GM19395 (cell line): ENCODE data around the gene PCCA.
"Not testable (repeated sequence)": the region's sequence is repeated elsewhere in the genome, so short reads cannot be mapped to it uniquely, and the experiment has no call there.

ENCODE experiments used
- ATAC-seq: cut with Tn5 transposase; IDR thresholded peaks from one replicate; pipeline ENCODE4 v1.9.1; 2021; ENCODE audit warnings: mild to moderate bottlenecking, moderate library complexity; ENCODE audit not compliant: unreplicated experiment

The PCCA gene

DNA sequence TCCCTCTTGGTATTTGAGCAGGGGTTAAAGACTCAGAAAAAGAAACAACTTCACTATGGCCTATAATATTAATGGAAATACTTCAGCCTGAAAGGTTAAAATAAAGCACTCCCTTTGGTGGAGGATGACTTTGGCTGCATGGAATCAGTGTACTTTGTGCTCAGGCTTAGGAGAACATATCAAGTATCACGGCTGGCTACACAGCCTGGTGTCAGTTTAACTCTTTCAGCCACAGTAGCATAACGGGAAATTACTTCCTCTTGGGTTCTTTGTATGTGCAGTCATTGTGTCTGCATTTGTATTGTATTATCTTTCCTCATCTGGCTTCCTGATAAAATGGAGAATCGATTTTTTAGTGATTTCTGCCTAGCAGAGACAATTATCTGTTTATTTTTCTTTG lies 260.7 kb downstream of the PCCA start:
- ATAC-seq = no peak

DNA sequence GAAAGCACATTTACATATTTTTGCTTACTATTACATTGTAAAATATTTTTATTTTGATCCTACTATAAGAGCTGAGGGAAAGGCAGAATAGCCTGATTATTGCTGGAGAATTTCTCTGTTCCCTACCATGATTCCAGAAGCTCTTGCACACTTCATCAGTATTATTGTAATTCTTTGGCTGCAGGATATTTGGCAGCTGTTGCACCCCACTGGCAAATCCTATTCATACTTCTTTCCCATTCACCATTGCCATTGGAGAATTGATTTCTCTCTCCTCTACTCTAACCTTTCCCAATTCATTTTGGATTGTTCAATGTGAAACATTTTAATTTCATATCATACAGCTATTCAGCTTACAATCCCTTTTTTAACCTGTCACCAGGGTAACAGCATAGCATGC lies 261.7 kb downstream of the PCCA start:
- ATAC-seq = no peak

DNA sequence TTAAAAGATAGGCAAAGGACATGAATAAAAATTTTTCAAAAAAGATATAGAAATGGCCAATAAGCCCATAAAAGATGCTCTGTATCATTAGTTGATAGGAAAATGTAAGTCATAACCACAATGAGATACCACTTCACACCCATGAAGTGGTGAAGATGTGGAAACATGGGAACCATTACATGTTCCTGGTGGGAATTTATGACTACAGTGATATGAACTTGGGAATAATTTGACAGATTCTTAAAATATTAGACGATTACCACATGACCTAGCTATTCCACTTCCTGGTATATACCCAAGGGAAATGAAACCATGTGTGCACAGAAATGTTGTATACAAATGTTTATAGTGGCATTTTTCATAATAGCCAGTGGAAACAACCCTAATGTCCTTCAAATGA lies 267.5 kb downstream of the PCCA start:
- ATAC-seq = no peak

GRCh38 chr13:100356889-100357288 lies 268.0 kb downstream of the PCCA start:
- no peak for ATAC-seq

- no peak for ATAC-seq
These were observed 268.9 kb downstream of the PCCA start for GRCh38 chr13:100357764-100358163.

GRCh38 chr13:100361504-100361903 lies 272.6 kb downstream of the PCCA start:
- no peak for ATAC-seq

GRCh38 chr13:100362371-100362770 lies 273.5 kb downstream of the PCCA start:
- ATAC-seq = no peak

DNA sequence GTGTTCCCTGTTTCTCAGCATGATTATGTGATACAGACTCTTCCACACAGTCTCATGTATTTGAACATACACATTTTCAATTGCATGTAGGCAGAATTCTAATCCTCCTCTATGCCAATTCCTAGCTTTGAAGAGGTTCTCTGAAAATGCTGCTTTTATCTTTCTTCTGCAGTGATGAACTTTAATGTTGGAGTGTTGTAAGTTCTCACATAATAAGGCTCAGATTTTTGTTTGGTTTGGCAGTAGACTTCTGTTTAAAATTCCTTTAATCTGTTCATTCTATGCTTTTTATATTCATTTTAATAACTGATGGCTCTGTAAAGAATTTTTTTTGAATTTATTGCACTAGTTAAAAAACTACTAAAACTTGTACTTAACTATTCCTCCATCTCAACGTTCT lies 273.9 kb downstream of the PCCA start:
- no peak for ATAC-seq

DNA sequence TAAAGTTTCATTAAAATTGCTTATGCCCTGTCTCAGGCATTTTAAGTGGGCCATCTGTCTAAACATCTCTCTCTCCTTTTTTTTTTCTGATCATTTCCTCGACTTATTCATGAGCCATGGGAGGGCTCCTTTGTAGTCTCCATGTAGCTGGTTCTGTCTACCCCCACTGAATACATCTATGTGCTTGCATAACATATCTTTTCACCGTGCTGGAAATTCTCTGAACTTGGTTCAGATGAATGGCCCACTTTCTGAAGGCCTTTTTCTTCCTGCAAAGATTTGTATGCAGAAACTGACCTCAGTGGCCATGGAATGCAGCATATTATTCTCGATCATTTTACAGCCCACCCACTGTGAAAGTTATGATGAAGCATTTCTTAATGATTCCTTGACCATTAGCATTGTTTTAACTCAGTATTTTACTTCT lies 274.4 kb downstream of the PCCA start:
- ATAC-seq = no peak

GRCh38 chr13:100363874-100364273 lies 275.0 kb downstream of the PCCA start:
- no peak for ATAC-seq

DNA sequence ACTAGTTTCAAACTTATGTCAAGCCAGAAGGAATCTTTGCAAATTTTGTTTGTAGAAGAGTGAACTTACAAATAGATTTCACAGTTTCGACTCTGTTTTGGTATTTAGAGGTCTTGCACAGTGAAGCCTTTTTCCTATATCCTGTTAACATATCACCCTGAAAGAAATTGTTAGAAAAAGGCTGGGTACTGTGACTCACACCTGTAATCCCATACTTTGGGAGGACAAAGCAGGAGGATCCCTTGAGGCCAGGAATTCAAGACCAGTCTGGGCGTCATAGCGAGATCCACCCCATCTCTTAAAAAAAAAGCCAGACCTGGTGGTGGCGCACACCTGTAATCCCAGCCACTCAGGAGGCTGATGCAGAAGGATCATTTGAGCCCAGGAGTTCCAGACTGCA lies 275.7 kb downstream of the PCCA start:
- ATAC-seq = no peak

GRCh38 chr13:100365680-100366079 lies 276.8 kb downstream of the PCCA start:
- ATAC-seq = no peak

GRCh38 chr13:100378533-100378932 lies 289.6 kb downstream of the PCCA start:
- ATAC-seq = no peak

DNA sequence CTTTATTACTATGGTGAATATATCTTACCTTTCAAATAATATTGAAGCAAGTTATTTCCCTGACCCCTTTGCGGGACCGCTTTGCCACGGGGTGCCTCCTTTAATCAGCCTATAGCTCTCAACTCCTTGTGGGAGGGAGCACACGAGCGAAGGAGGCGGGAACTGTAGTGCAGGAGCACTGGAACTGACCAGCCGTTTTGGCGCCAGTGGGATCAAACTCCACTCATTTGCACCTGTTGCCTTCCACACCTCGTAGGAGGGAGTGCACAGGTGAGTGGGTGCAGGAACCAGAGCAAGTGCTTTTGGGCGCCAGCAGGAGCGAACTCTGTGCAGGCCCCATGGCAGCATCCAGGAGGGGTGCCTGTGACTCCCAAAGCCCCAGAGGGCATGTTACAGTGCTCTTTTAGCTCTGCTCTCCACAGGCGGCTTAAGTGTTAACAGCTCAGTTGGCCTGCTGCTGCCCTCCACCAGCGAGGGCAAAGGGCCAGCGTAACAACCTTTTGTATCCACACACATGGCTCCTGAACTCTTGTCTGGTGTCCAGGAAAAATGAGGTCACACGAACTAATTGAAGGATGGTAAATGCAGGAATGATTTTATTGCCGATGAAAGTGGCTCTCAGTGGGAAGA lies 292.8 kb downstream of the PCCA start:
- no peak for ATAC-seq

GRCh38 chr13:100382785-100383184 lies 293.9 kb downstream of the PCCA start:
- no peak for ATAC-seq

- no peak for ATAC-seq
These were observed 298.5 kb downstream of the PCCA start for GRCh38 chr13:100387416-100387815.

DNA sequence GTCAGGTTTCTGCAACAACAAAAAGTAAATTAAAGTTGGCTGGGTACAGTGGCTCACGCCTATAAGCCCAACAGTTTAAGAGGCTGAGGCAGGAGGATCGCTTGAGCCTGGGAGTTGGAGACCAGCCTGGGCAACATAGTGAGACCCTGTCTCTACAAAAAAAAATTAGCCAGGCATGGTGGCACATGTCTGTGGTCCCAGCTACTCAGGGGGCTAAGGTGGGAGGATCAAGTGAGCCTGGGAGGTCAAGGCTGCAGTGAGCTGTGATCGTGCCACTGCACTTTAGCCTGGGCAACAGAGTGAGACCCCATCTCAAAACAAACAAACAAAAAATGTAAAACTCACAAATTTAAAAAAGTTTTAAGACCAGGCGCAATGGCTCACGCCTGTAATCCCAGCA lies 299.3 kb downstream of the PCCA start:
- not testable (repeated sequence) for ATAC-seq

DNA sequence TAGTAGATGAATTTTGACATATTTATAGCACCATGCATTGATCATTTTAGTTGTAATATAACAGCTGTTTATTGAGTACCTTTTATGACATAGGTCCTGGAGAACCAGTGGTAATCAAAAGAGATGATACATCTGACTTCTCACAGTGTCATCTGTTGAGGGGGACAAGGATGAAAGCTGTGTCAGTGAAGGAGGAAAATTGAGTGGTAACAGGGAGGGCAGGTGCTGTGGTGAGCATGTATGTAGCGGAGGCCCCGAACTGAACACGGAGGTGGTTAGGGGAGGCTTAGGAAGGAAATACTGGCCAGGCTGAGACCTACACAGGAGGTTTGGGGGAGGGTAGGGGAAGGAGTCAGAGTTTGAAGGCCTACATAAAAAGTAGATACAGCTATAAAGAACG lies 300.0 kb downstream of the PCCA start:
- ATAC-seq = no peak

- no peak for ATAC-seq
These were observed 300.7 kb downstream of the PCCA start for GRCh38 chr13:100389617-100390016.

DNA sequence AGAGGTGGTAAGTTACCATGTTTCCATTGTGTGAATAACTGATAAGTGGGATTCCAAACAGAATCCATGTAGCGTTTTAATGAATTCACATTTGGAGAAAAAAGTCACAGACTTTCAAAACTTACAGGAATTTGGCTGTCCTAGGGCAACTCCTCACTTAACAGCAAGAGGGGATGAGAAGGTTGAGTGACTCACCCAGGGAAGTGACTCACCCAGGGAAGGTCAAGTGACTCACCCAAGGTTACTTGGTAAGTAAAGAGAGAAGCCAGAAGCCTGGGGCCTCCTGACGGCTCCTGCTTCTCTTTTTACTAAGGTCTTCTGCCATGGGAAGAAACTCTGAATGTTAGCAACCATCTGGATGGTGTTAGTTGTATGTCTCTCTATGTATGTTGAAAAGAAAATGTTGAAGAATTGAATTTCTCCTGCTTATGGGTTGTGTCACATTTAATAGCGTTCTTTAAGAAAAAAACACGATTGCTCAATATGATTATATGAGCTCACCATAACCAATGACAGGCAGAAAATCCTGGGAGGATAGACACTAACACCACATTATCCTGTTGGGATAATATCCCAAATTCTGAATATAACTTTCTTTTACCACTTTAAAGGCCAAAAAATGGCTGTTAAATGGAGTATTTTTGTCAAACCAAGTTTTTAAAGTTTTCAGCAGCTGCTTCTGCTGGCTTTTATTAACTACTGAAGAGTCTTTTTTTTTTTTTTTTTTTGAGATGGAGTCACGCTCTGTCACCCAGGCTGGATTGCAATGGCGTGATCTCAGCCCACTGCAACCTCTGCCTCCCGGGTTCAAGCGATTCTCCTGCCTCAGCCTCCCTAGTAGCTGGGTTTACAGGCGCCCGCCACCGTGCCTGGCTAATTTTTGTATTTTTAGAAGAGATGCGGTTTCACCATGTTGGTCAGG lies 304.1 kb downstream of the PCCA start:
- ATAC-seq = peak; percentile 46

DNA sequence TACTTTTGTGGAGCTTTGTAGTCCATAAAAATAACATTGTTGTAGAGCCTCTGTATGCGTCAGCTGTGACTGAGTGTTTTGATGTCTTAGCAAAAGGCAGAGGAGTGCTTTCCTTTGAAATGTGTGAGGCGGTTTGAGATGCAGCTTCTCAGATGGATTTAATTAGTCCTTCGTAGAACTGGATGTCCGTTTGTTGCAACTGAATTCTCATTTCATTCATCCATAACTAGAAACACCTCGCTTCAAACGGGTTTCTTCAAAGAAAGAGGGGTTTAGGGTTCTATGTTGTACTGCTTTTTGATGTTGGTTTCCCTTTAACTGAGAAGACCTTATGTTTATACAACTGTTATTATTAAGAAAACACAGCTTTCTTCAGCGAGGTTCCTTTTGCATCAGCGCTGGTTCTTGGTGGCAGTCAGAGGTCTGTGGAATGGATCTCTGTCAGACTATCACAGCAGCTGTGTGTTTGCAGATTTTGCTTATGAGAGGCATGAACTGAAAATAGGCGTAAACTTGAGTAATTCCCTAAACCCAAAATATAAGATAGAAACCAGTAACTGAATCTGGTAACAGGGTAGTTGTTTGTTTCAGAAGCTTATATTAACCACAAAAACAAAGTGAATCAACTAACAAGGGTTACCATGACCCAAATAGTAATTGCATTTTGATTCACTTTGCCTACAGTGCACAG lies 305.3 kb downstream of the PCCA start:
- ATAC-seq = peak; percentile 94
